HG03460 (cell line): ENCODE results near the gene CFAP90.

Experiments used
- ATAC-seq: cut with Tn5 transposase; IDR thresholded peaks from one replicate; pipeline ENCODE4 v1.9.1; 2021; ENCODE audit not compliant: unreplicated experiment

Gene CFAP90, protein sequence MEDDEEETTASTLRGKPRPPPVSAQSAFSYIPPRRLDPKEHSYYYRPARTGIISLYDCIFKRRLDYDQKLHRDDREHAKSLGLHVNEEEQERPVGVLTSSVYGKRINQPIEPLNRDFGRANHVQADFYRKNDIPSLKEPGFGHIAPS

GRCh38 chr5:7850395-7851239 is at the start of gene CFAP90:
Gene CFAP90 (minus strand): TSS chr5:7851133. CDS start chr5:7851021, 112 bp downstream.
- ATAC-seq = no peak

- no peak for ATAC-seq
These were observed 46.2 kb upstream of the CFAP90 start for GRCh38 chr5:7897014-7897600.

- ATAC-seq = peak; percentile 90
These were observed 43.9 kb upstream of the CFAP90 start for GRCh38 chr5:7894860-7895259.

DNA sequence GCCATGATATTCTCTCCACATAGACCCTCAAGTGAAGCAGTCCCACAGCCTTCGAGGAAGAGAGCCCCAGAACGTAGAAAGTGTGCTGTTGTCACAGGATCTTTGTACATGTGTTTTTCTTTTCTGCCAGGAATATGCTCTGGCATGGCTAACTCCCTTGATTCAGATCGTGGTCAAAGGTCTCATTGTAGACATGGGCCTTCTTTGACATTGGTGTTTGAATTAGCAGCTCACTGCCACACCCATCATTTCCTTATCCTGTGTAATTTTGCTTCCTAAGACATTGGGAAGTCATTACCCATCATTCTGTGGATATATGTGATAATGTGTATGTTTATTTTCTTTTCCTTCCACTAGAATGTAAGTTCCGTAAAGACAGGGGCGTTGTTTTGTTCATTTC is 43.5 kb upstream of the CFAP90 start:
- ATAC-seq = peak; percentile 3

DNA sequence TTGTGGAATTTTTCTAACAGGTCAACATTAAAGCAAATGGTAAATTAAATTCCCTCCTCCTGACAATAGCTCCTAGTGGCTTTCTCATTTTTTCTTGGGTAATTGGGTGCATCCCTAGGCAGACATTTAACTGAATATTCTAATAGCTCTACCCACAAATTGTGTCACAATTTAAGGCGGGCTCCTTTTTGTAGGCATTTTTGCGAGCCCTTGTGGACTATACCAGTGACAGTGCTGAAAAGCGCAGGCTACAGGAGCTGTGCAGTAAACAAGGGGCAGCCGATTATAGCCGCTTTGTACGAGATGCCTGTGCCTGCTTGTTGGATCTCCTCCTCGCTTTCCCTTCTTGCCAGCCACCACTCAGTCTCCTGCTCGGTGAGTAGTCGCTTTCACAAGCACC is 38.0 kb upstream of the CFAP90 start:
- ATAC-seq = no peak

GRCh38 chr5:7886849-7887475 is 36.0 kb upstream of the CFAP90 start:
- ATAC-seq = peak; percentile 50

DNA sequence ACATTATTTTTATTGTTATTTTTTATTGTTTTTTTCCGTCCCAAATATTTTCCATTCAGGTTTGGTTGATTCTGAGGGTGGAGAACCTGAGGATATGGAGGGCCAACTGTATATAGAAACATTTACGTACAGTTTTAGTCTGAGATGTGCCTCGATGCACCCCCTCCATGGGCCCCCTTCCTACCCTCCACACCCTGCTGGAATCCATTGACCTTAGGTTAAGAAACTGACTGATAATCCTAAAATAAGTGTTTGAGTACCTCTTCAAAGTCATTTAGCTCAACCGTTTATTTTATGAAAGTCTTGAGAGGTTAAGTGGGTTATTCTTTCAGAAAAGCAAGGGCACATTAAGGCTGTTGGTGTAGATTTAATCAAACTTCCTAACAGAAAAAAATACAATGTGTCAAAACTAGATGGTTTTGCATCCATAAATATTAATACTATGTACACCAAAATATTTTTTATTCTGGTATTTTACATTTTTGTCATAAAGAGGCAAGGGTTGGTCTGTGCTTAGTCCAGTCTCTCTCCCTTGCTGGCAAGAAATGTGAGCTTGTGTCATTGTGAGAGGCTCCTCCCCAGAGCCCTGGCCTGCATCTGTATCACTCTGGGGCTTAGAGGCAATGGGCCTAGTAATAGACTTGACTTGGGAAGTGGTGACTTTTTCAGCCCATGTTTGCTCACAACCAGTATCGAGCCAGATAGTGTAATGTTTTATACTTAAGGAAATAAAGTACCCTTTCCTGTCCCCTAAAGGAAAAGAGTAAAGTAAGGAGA is 33.7 kb upstream of the CFAP90 start:
- ATAC-seq = no peak

DNA sequence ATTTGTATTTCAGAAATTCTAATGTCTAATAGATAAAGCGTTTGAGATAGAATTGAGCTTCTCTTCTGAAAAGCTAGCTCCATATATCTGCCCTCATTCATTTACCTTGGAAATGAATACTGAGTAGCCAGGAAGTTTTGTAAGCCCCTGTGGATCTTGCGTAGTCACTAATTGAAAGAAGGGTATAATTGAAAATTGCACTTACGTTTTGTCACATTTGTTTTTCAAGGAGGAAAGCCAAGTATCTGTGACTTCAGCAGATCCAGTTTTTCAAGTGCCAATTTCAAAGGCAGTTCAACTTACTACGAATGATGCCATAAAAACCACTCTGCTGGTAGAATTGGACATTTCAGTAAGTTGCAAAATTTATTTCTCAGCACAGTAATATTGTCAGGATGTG is 32.0 kb upstream of the CFAP90 start:
- ATAC-seq = no peak

GRCh38 chr5:7881816-7882215 is 30.9 kb upstream of the CFAP90 start:
- no peak for ATAC-seq

- no peak for ATAC-seq
These were observed 30.2 kb upstream of the CFAP90 start for GRCh38 chr5:7881091-7881490.

DNA sequence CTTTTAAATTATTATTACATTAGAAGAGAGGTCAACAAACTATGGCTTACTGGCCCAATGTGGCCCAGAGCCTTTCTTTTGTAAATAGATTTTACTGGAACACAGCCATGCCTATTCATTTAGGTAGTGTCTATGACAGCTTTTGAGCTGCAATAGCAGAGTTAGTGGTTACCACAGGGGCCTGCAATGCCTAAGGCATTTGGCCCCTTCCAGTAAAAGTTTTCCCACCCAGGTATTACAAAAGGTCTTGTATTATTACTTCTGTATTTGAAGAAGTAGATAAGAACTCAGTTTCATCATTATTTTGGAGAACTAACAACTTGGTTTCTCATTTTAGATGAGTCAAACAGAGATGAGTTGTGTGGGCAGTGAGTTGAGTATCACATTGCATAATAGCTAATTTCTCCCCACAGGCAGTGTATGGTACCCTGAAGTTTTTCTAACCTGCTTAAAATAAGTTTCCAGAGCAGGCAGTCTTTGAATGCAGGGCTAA is 27.5 kb upstream of the CFAP90 start:
- ATAC-seq = peak; percentile 97

GRCh38 chr5:7877851-7878250 is 26.9 kb upstream of the CFAP90 start:
- no peak for ATAC-seq

DNA sequence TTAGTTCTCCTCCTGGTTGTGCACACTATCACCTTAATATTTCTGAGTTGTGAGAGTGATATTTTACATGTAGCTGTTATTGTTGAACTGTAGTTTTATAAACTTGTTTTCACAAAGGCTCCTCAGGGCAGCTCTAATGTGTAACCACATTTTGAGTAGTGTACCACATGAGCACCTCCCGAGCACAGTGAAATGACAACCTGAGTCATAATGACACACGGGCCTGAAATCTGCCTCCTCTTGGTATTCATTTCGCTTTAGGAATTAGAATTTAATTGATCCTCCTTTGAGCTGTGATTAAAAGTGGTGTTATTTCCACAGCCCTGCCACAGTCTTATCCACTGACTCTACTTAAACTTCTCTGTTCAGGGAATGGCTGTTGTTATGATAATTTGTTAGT is 25.9 kb upstream of the CFAP90 start:
- peak; percentile 38 for ATAC-seq

- ATAC-seq = no peak
These were observed 24.2 kb upstream of the CFAP90 start for GRCh38 chr5:7875151-7875550.

- no peak for ATAC-seq
These were observed 23.7 kb upstream of the CFAP90 start for GRCh38 chr5:7874639-7875038.

GRCh38 chr5:7873216-7873615 is 22.3 kb upstream of the CFAP90 start:
- ATAC-seq = no peak

DNA sequence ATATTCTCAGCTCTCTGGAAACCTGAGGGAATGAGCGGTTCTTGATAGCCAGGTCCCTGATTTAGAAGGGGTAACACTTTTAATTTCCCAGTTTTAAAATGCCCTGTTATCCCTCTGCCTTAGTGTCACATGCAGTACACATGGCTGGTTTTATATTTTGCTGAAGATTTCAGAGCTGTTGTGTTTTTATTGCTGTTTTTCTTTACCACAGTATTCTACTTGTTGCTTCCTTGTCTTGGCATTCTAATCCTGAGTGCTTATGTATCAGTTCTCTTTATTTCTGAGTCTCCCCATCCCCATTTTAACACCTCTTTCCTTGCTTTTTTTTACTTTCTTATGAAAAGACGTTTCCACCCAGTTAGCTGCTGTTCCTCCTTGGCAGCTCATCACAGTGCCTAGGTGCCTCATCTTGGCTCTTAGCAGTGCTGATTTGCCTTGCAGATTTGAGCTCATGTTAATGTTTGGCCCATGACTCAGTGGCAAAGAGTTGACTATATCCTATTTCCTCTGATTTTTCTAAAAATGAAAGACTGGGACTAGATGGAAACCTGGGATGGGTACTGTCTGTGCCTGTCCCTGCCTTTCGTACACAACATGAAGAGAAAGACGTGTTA is 21.7 kb upstream of the CFAP90 start:
- ATAC-seq = no peak

GRCh38 chr5:7871653-7872052 is 20.7 kb upstream of the CFAP90 start:
- no peak for ATAC-seq

GRCh38 chr5:7869474-7870136 is 18.7 kb upstream of the CFAP90 start:
- peak; percentile 27 for ATAC-seq
